ENCODE results near the gene NEK2. TPM values are rescaled to one million over a fixed set of nuclear protein-coding genes. Genes with fewer than 3 reads are reported as not detected.

NEK2 gene
- total and polyA plus RNA-seq, 2 of the 13 experiments (the other 11 are each of a cell fraction or from before 2014, with no cell fraction given), result 10.9 to 40.8 TPM

GRCh38 chr1:211621447-211622198, 53.8 kb downstream of the NEK2 start:
- DNase-seq (ENCODE audit: low spot score) (no peak), ATAC-seq (no peak), FAIRE-seq (no peak)
- H3K27me3 ChIP-seq (ENCODE audit: control insufficient read depth in 1 of 2, insufficient read depth in 2 of 2, low read length in 2 of 2), result peaks cover 0 to 2% of the 10 kb centered on the region in 2 experiments; a peak in 1 of 5 replicates
- H3K9me3 ChIP-seq (ENCODE audit: low read length), result no peaks in the 10 kb centered on the region
- ChIA-PET POLR2A (interaction anchor here (0.6 kb wide), 1 partner anchor 15 kb away, joined by 3 read pairs; no protein-coding TSS in a partner anchor), CTCF (ENCODE audit: low intra/inter-chr PET ratio, low total read pairs) (no interaction called here)
- H4K20me1 ChIP-seq (ENCODE audit: insufficient read depth, low read length), result no peaks in the 10 kb centered on the region
- intact Hi-C loops (cut with micrococcal nuclease; ENCODE audit: unreplicated experiment), result no loop called here
- no peak overlapping the region for H3K4me3 ChIP-seq (replicated peaks in 1 of 3; ENCODE audit: insufficient read depth in 1 of 3, low read depth in 2 of 3, low read length in 3 of 3)
- no peak overlapping the region for H3K9ac ChIP-seq (ENCODE audit: insufficient read depth, low read depth, low read length)
- no peaks in the 10 kb centered on the region for H3K79me2 ChIP-seq (ENCODE audit: insufficient read depth, low read length)
- H3K27ac ChIP-seq (ENCODE audit: extremely low read length, insufficient read depth, low read length), result no peak overlapping the region
- no peak overlapping the region for H2AFZ ChIP-seq (ENCODE audit: low read length)
- H3K4me1 ChIP-seq (ENCODE audit: insufficient read depth, low read length), result peaks cover 69% of the 10 kb centered on the region
- in situ Hi-C loops (cut with HindIII; ENCODE audit: extremely low pct_ligation_motif_present, low pct_unique_long_range_greater_than_20kb), result loop anchor here (5.0 kb wide), 1 partner anchor 44 kb away; the partner anchor contains the start of gene SLC30A1
- WGBS (ENCODE audit: low lambda C conversion rate), result 44% methylated on average over 7 of the region's 9 CpGs
- BruUV-seq (replicated peaks), result no TSS peak
- no peak overlapping the region; the same call in 1 of the 2 replicates for H3K4me2 ChIP-seq (ENCODE audit: low read depth, low read length)
- H3K36me3 ChIP-seq (replicated peaks in 1 of 2; ENCODE audit: control insufficient read depth in 1 of 2, insufficient read depth in 2 of 2, low read length in 2 of 2), result no peaks in the 10 kb centered on the region
- TF ChIP-seq ATF3 (CRISPR knock-in tag; IDR thresholded peaks at IDR 0.05) (no peak), ZNF652 (CRISPR knock-in tag; IDR thresholded peaks at IDR 0.05; ENCODE audit: borderline replicate concordance, low read depth) (peak; percentile 57; the same call in 1 of the 2 replicates), GTF2F1 (IDR thresholded peaks at IDR 0.05; ENCODE audit: low read length) (no peak)

GRCh38 chr1:211620097-211620496, 55.3 kb downstream of the NEK2 start:
- intact Hi-C loops (cut with micrococcal nuclease; ENCODE audit: unreplicated experiment), result no loop called here
- TF ChIP-seq ZNF646 (CRISPR knock-in tag; IDR thresholded peaks at IDR 0.05) (0 out of 2 replicates have a peak, but pooled peaks have one; percentile 13), SOX13 (IDR thresholded peaks at IDR 0.05) (no peak), SOX13 (CRISPR knock-in tag; conservative IDR thresholded peaks at IDR 0.05 in 1 of 2, IDR thresholded peaks at IDR 0.05 in 1 of 2) (no peak), NONO (IDR thresholded peaks at IDR 0.05) (no peak), NONO (CRISPR knock-in tag; conservative IDR thresholded peaks at IDR 0.05) (0 out of 2 replicates have a peak, but pooled peaks have one; percentile 27)
- no peak for FAIRE-seq
- no peak for DNase-seq (ENCODE audit: low spot score)
- Histone ChIP-seq H3K27me3 (ENCODE audit: control insufficient read depth in 1 of 2, insufficient read depth in 2 of 2, low read length in 2 of 2) (peaks cover 0 to 2% of the 10 kb centered on the region in 2 experiments; a peak in 1 of 5 replicates), H4K20me1 (ENCODE audit: insufficient read depth, low read length) (no peaks in the 10 kb centered on the region), H3K36me3 (replicated peaks in 1 of 2; ENCODE audit: control insufficient read depth in 1 of 2, insufficient read depth in 2 of 2, low read length in 2 of 2) (no peaks in the 10 kb centered on the region), H3K79me2 (ENCODE audit: insufficient read depth, low read length) (no peaks in the 10 kb centered on the region), H3K4me1 (ENCODE audit: insufficient read depth, low read length) (peaks cover 76% of the 10 kb centered on the region), H3K4me2 (ENCODE audit: low read depth, low read length) (0 out of 2 replicates have a peak overlapping the region, but pooled peaks have one; percentile 65), H3K4me3 (replicated peaks in 1 of 3; ENCODE audit: insufficient read depth in 1 of 3, low read depth in 2 of 3, low read length in 3 of 3) (no peak overlapping the region), H3K9ac (ENCODE audit: insufficient read depth, low read depth, low read length) (no peak overlapping the region), H3K9me3 (ENCODE audit: low read length) (no peaks in the 10 kb centered on the region), H3K27ac (ENCODE audit: extremely low read length, insufficient read depth, low read length) (no peak overlapping the region), H2AFZ (ENCODE audit: low read length) (no peak overlapping the region)
- ChIA-PET CTCF (ENCODE audit: low intra/inter-chr PET ratio, low total read pairs) (no interaction called here), POLR2A (interaction anchor here (1.3 to 2.6 kb wide), 11 partner anchors 9 to 41 kb away, joined by 3 to 16 read pairs (median 7); partner anchors contain the start of gene SLC30A1)
- in situ Hi-C loops (cut with HindIII; ENCODE audit: extremely low pct_ligation_motif_present, low pct_unique_long_range_greater_than_20kb), result loop anchor here (5.0 kb wide), 1 partner anchor 43 kb away; the partner anchor contains the start of gene SLC30A1
- WGBS (ENCODE audit: low lambda C conversion rate), result 86% methylated on average over 5 of the region's 5 CpGs
- no TSS peak for BruUV-seq (replicated peaks)
- peak; percentile 36 for ATAC-seq

All from HepG2 (cell line).